GM19438 (cell line): ENCODE results near the gene ITPR1.

ENCODE experiments used
- ATAC-seq: cut with Tn5 transposase; IDR thresholded peaks from one replicate; pipeline ENCODE4 v1.9.1; 2021; ENCODE audit warnings: low read depth; ENCODE audit not compliant: unreplicated experiment

ITPR1 gene

GRCh38 chr3:4766263-4766662 is 273.1 kb downstream of the ITPR1 start:
- ATAC-seq, result no peak

GRCh38 chr3:4766716-4767499 is 273.8 kb downstream of the ITPR1 start:
- no peak for ATAC-seq

GRCh38 chr3:4768021-4768420 is 274.9 kb downstream of the ITPR1 start:
- ATAC-seq, result no peak

- ATAC-seq, result no peak
Measured at GRCh38 chr3:4768521-4768920, 275.4 kb downstream of the ITPR1 start.

GRCh38 chr3:4770561-4770960 is 277.4 kb downstream of the ITPR1 start:
- no peak for ATAC-seq

GRCh38 chr3:4771243-4771642 is 278.1 kb downstream of the ITPR1 start:
- no peak for ATAC-seq

GRCh38 chr3:4772171-4772804 is 279.1 kb downstream of the ITPR1 start:
- no peak for ATAC-seq

- no peak for ATAC-seq
Measured at GRCh38 chr3:4772858-4773257, 279.7 kb downstream of the ITPR1 start.

GRCh38 chr3:4773583-4773982 is 280.4 kb downstream of the ITPR1 start:
- no peak for ATAC-seq

- no peak for ATAC-seq
Measured at GRCh38 chr3:4774531-4774930, 281.4 kb downstream of the ITPR1 start.

- ATAC-seq, result peak; percentile 39
Measured at GRCh38 chr3:4776399-4776979, 283.3 kb downstream of the ITPR1 start.

GRCh38 chr3:4776980-4777581 is 283.9 kb downstream of the ITPR1 start:
- ATAC-seq, result peak; percentile 81

- ATAC-seq, result no peak
Measured at GRCh38 chr3:4778119-4778518, 285.0 kb downstream of the ITPR1 start.

GRCh38 chr3:4778740-4779139 is 285.6 kb downstream of the ITPR1 start:
- ATAC-seq, result no peak

- ATAC-seq, result no peak
Measured at GRCh38 chr3:4780545-4780957, 287.4 kb downstream of the ITPR1 start.

- ATAC-seq, result no peak
Measured at GRCh38 chr3:4782095-4782494, 288.9 kb downstream of the ITPR1 start.

- no peak for ATAC-seq
Measured at GRCh38 chr3:4785551-4785950, 292.4 kb downstream of the ITPR1 start.

- no peak for ATAC-seq
Measured at GRCh38 chr3:4786431-4786830, 293.3 kb downstream of the ITPR1 start.

- no peak for ATAC-seq
Measured at GRCh38 chr3:4791358-4791757, 298.2 kb downstream of the ITPR1 start.

GRCh38 chr3:4793311-4793710 is 300.2 kb downstream of the ITPR1 start:
- no peak for ATAC-seq

GRCh38 chr3:4794331-4794730 is 301.2 kb downstream of the ITPR1 start:
- no peak for ATAC-seq
